RPMI7951 (cell line): Measurements from ENCODE around the gene REN. TPM values are rescaled to one million over a fixed set of nuclear protein-coding genes. Genes with fewer than 3 reads are reported as not detected.

ENCODE experiments used
- DNase-seq: peaks from one replicate; pipeline ENCODE4 v3.0.0-alpha.2; 2012; ENCODE audit warnings: low read depth
- total RNA-seq: library from RNA; depleted of rRNA; stranded (reverse); fragments of >200 nt; shearing (Covaris generic); gene quantifications from 2 replicates; pipeline ENCODE4 v1.2.3, GENCODE V29; 2014

REN gene
- total RNA-seq, 1 experiment from 2014 or later: 0.72 TPM

GRCh38 chr1:204134103-204134502 lies 32.0 kb downstream of the REN start:
- DNase-seq: peak; percentile 16

- no peak for DNase-seq
Measured at GRCh38 chr1:204132718-204133117, 33.4 kb downstream of the REN start.

GRCh38 chr1:204131978-204132377 lies 34.2 kb downstream of the REN start:
- DNase-seq: no peak

- peak; percentile 95 for DNase-seq
Measured at GRCh38 chr1:204130981-204131892, 34.9 kb downstream of the REN start.

- DNase-seq: peak; percentile 70
Measured at GRCh38 chr1:204130178-204130577, 36.0 kb downstream of the REN start.

GRCh38 chr1:204128964-204129896 lies 36.9 kb downstream of the REN start:
- peak; percentile 56 for DNase-seq

GRCh38 chr1:204128464-204128963 lies 37.6 kb downstream of the REN start:
- no peak for DNase-seq

GRCh38 chr1:204127597-204128242 lies 38.4 kb downstream of the REN start:
- DNase-seq: peak; percentile 70

GRCh38 chr1:204126956-204127355 lies 39.2 kb downstream of the REN start:
- no peak for DNase-seq

- no peak for DNase-seq
Measured at GRCh38 chr1:204126386-204126785, 39.8 kb downstream of the REN start.

- DNase-seq: no peak
Measured at GRCh38 chr1:204125759-204126351, 40.3 kb downstream of the REN start.

- no peak for DNase-seq
Measured at GRCh38 chr1:204124639-204125038, 41.5 kb downstream of the REN start.

GRCh38 chr1:204123376-204123775 lies 42.8 kb downstream of the REN start:
- no peak for DNase-seq

- no peak for DNase-seq
Measured at GRCh38 chr1:204121840-204122555, 44.1 kb downstream of the REN start.

- no peak for DNase-seq
Measured at GRCh38 chr1:204116539-204116938, 49.6 kb downstream of the REN start.

- DNase-seq: no peak
Measured at GRCh38 chr1:204115116-204115515, 51.0 kb downstream of the REN start.

GRCh38 chr1:204114606-204115005 lies 51.5 kb downstream of the REN start:
- DNase-seq: peak; percentile 65

GRCh38 chr1:204113896-204114295 lies 52.2 kb downstream of the REN start:
- no peak for DNase-seq

GRCh38 chr1:204112876-204113730 lies 53.0 kb downstream of the REN start:
- no peak for DNase-seq
